Epithelial cell of esophagus (primary cell): ENCODE data around the gene ZNF628.

ENCODE experiments used
- DNase-seq: peaks from one replicate; pipeline ENCODE4 v3.0.0; 2010; ENCODE audit warnings: low read depth
- H3K4me3 ChIP-seq: 2 replicates; pipeline ENCODE4 v1.5.1; 2011; ENCODE audit warnings: mild to moderate bottlenecking, low read length, control low read depth
- CTCF ChIP-seq: IDR thresholded peaks from 2 replicates; pipeline ENCODE4 v1.5.1; 2011; ENCODE audit warnings: low read depth, mild to moderate bottlenecking, low read length, control low read depth, inconsistent platforms; ENCODE audit not compliant: insufficient read depth; ENCODE audit errors: missing control alignments

Gene ZNF628

GRCh38 chr19:55449469-55449868 is 26.9 kb upstream of the ZNF628 start:
- no peak overlapping the region for H3K4me3 ChIP-seq
- no peak for DNase-seq
- TF ChIP-seq CTCF = no peak

- no peak for DNase-seq
- TF ChIP-seq CTCF = no peak
- no peak overlapping the region for H3K4me3 ChIP-seq
These were observed 25.1 kb upstream of the ZNF628 start for GRCh38 chr19:55451163-55451964.

GRCh38 chr19:55451965-55452748 is 24.3 kb upstream of the ZNF628 start:
- no peak for DNase-seq
- H3K4me3 ChIP-seq = no peak overlapping the region
- no peak for TF ChIP-seq CTCF

- peak; percentile 65 for DNase-seq
- no peak overlapping the region for H3K4me3 ChIP-seq
- TF ChIP-seq CTCF = no peak
These were observed 23.6 kb upstream of the ZNF628 start for GRCh38 chr19:55452749-55453346.

DNA sequence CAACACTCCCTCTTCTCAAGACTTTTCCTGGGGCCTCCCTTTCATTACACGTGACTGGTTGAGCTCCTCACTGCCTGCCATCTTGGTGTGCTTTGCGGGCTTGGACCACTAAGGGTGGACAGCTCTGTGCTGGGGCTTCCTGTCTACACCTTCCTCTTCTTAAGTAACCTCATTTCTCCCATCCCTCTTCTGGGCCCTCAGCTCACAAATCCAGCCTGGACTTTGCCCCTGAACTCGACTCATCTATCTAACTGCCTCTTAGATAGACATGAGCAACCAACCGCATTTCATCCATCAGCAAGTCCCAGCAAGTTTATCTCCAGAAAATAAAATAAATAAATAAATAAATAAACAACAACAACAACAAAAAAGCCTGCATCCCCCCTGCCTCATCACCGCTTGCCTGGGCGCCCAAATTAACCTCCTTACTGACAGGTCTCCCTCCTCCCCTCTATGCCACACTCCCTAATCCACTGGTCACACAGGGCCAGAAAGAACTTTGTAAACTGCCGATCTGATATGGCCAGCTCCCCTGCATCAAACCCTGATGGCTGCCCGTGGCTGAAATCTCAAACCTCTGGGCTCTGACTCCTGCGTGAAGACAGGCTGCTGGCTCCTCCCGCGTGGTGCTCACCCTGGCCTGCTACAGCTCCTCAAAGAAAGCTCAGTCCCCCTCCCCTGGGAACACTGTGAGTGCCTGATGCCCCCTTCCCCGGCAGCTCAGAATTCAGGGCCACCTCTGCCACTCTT is 22.7 kb upstream of the ZNF628 start:
- H3K4me3 ChIP-seq = no peak overlapping the region

More for the DNA sequence above, 22.7 kb upstream of the ZNF628 start:
- DNase-seq = no peak
- no peak for TF ChIP-seq CTCF
